Natural killer cell (primary cell): ENCODE results near the gene FSTL4. TPM values are rescaled to one million over a fixed set of nuclear protein-coding genes. Genes with fewer than 3 reads are reported as not detected.

ENCODE experiments used
- ATAC-seq, 3 donors: fragments of 150-1000 bp in 2 of 3; fragments of 200-7000 bp in 1 of 3; cut with Tn5 transposase; 1 replicate in 1 of 3; 2 replicates in 2 of 3; pipeline ENCODE4 v1.10.0; 2021; ENCODE audit warnings: mild to moderate bottlenecking in 2 of 3, moderate library complexity in 2 of 3
- DNase-seq, 2 donors: peaks; one replicate each; pipeline versions ENCODE4 v3.0.0 to v3.0.0-alpha.2; 2013 to 2021; ENCODE audit warnings: mixed read lengths in 1 of 2
- H3K27ac ChIP-seq: one replicate; pipeline ENCODE4 v1.5.1; 2013; ENCODE audit warnings: mild to moderate bottlenecking, low read length
- H3K27me3 ChIP-seq: one replicate; pipeline ENCODE4 v1.6.1; 2013; ENCODE audit warnings: low read length; ENCODE audit not compliant: control insufficient read depth, insufficient read depth
- H3K36me3 ChIP-seq: one replicate; pipeline ENCODE4 v1.6.1; 2013; ENCODE audit warnings: low read length; ENCODE audit not compliant: control insufficient read depth, insufficient read depth
- H3K4me1 ChIP-seq: one replicate; pipeline ENCODE4 v1.6.1; 2013; ENCODE audit warnings: low read length; ENCODE audit not compliant: control insufficient read depth, insufficient read depth
- H3K4me3 ChIP-seq: one replicate; pipeline ENCODE4 v1.5.1; 2013; ENCODE audit warnings: low read length
- H3K9me3 ChIP-seq: one replicate; pipeline ENCODE4 v1.6.1; 2013; ENCODE audit warnings: low read length; ENCODE audit not compliant: control insufficient read depth, insufficient read depth
- H3K27ac Mint-ChIP-seq, 2 donors: one replicate each; pipeline ENCODE4 v1.8.0; 2022; ENCODE audit warnings: mild to moderate bottlenecking in 2 of 2, mixed read lengths in 2 of 2, moderate library complexity in 1 of 2
- H3K27me3 Mint-ChIP-seq, 2 donors: one replicate each; pipeline ENCODE4 v1.8.0; 2022; ENCODE audit warnings: low read depth in 2 of 2, mixed read lengths in 2 of 2
- H3K36me3 Mint-ChIP-seq: one replicate; pipeline ENCODE4 v1.8.0; 2022; ENCODE audit warnings: mixed read lengths
- H3K4me1 Mint-ChIP-seq, 2 donors: one replicate each; pipeline ENCODE4 v1.8.0; 2022; ENCODE audit warnings: mixed read lengths in 2 of 2
- H3K4me3 Mint-ChIP-seq: one replicate; pipeline ENCODE4 v1.8.0; 2022; ENCODE audit warnings: mild to moderate bottlenecking, moderate library complexity, mixed read lengths
- H3K9me3 Mint-ChIP-seq, 2 donors: one replicate each; pipeline ENCODE4 v1.8.0; 2022; ENCODE audit warnings: mixed read lengths in 2 of 2
- WGBS: methylation state at CpG from one replicate; pipeline ENCODE4 v1.1.7; 2013; ENCODE audit warnings: missing lambda C conversion rate; ENCODE audit not compliant: insufficient coverage; 5-methylcytosine and 5-hydroxymethylcytosine counted together
- intact Hi-C: fragments of 100-400 bp; cut with micrococcal nuclease; formaldehyde crosslinking; loops from one replicate; pipeline ENCODE4 v1.14.2; 2022
- total RNA-seq, 4 donors: library from RNA; stranded (reverse); fragments of 120-200 nt in 1 of 4; gene quantifications; one replicate each; pipeline versions ENCODE4 v1.2.3 to v1.2.4, GENCODE V29; 2013 to 2022
- TF ChIP-seq, protein P1 (sequence below): fragments of 200-600 bp; IDR thresholded peaks from one replicate; pipeline ENCODE4 v1.8.0; 2022; ENCODE audit warnings: antibody characterized with exemption

Gene FSTL4
- total RNA-seq, 3 donors from 2014 or later (not counting 1 experiment from before 2014, with no cell fraction given) = 0.11 to 0.75 (median 0.55) TPM

DNA sequence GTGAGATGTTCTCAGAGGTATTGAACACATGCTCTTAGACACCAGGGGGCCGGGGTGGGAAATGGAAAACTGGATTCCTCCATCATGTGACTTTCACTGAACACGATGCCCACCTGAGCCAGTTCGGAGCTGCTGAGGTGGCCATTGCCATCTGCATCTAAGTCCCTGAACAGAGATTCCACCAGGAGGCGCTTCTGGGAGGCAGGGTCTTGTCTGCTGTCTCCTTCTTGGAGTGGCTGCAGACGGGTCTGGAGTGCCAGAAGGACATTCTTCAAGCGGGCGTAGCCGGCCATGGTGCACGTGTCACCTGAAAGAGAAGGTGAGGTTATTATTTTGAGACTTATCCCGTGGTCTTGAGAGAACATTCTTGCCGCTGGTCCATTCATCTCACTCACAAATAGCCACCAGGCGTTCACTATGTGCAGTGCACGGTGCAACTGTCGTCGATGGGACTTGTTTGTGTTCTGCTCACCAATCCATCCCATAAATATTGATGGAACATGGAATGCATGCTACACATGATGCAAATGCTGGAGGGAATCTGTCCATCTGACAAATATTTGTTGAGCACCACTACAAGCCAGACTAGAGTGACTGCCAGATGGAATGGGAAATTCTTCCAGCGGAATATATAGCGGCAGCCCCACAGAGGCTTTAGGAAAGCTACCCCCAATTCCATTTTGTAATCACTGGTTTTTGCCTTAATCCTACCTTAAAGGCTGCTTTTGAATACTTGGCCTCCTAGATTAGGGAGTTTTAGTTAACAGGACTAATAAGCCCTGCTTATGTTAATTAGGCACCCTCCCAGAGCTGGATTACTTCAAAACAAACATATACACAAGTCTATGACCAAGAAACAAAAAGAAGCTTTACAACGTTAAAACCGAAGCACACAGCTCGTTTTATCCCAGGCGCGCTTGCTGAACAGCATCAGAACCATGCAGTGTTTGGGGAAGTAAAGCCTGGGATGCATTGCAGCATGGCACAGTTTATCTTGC is 295.7 kb downstream of the FSTL4 start:
- TF ChIP-seq, protein P1, sequence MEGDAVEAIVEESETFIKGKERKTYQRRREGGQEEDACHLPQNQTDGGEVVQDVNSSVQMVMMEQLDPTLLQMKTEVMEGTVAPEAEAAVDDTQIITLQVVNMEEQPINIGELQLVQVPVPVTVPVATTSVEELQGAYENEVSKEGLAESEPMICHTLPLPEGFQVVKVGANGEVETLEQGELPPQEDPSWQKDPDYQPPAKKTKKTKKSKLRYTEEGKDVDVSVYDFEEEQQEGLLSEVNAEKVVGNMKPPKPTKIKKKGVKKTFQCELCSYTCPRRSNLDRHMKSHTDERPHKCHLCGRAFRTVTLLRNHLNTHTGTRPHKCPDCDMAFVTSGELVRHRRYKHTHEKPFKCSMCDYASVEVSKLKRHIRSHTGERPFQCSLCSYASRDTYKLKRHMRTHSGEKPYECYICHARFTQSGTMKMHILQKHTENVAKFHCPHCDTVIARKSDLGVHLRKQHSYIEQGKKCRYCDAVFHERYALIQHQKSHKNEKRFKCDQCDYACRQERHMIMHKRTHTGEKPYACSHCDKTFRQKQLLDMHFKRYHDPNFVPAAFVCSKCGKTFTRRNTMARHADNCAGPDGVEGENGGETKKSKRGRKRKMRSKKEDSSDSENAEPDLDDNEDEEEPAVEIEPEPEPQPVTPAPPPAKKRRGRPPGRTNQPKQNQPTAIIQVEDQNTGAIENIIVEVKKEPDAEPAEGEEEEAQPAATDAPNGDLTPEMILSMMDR = no peak
- DNase-seq (no peak), ATAC-seq (no peak)
- 90% methylated on average over 22 of the region's 22 CpGs for WGBS
- H3K4me3 ChIP-seq = no peak overlapping the region
- H3K36me3 ChIP-seq = no peaks in the 10 kb centered on the region
- no peaks in the 10 kb centered on the region for H3K9me3 ChIP-seq
- H3K4me1 Mint-ChIP-seq = no peaks in the 10 kb centered on the region
- no peaks in the 10 kb centered on the region for H3K9me3 Mint-ChIP-seq
- H3K27me3 Mint-ChIP-seq = peaks cover 0 to 8% of the 10 kb centered on the region in 2 donors
- H3K36me3 Mint-ChIP-seq = no peaks in the 10 kb centered on the region
- H3K4me1 ChIP-seq = no peaks in the 10 kb centered on the region
- H3K27me3 ChIP-seq = no peaks in the 10 kb centered on the region
- no peak overlapping the region for H3K4me3 Mint-ChIP-seq
- intact Hi-C loops = no loop called here
- H3K27ac ChIP-seq = no peak overlapping the region
- no peak overlapping the region for H3K27ac Mint-ChIP-seq

DNA sequence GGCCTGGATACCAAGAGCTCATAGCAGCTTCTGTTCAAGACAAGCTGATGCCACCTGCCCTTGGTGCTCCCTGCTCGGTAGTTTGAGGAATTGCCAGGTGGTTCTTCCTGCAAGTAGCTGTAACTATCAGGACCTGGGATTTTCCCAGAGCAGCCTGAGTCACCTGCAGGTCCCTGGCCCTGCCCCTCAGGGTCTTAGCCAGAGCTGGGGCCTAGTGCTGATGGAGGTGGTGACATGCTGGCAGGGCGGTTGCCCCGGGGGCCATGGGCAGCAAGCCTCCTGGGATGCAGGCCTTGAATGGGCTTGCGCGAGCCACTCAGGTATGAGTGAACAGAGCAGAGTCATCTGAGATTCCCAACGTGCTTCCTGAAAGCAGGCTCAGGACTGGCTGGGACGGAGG is 298.3 kb downstream of the FSTL4 start:
- H3K9me3 ChIP-seq = no peaks in the 10 kb centered on the region
- Mint-ChIP-seq H3K4me3 (no peak overlapping the region), H3K27me3 (peaks cover 0 to 8% of the 10 kb centered on the region in 2 donors), H3K9me3 (no peaks in the 10 kb centered on the region), H3K27ac (no peak overlapping the region), H3K4me1 (no peaks in the 10 kb centered on the region), H3K36me3 (no peaks in the 10 kb centered on the region)
- ATAC-seq = no peak
- no peak overlapping the region for H3K4me3 ChIP-seq
- H3K27ac ChIP-seq = no peak overlapping the region
- no peak for DNase-seq
- H3K4me1 ChIP-seq = no peaks in the 10 kb centered on the region
- H3K27me3 ChIP-seq = no peaks in the 10 kb centered on the region
- intact Hi-C loops = no loop called here
- 92% methylated on average over 7 of the region's 7 CpGs for WGBS
- TF ChIP-seq, protein P1 = no peak
- H3K36me3 ChIP-seq = no peaks in the 10 kb centered on the region

DNA sequence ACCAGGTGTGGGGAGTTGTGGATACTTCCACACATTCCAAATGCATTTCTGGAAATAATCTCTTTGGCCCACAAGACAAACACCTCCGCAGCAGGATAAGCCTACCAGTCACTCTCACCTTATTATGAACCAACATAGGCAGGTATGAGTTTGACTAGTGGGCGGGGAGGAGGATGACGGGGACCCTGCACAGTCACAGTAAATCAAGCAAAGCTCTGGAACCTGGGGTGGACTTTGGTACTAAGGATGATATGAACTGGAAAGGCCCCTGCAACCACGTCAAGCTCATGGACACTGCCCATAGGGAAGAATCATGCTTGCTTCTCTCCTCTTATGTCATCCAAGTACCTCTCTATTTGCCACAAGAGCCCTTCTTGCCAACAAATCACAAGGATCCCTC is 301.2 kb downstream of the FSTL4 start:
- H3K4me1 Mint-ChIP-seq = no peaks in the 10 kb centered on the region
- Histone ChIP-seq H3K4me3 (no peak overlapping the region), H3K27ac (no peak overlapping the region), H3K9me3 (no peaks in the 10 kb centered on the region), H3K4me1 (no peaks in the 10 kb centered on the region), H3K36me3 (no peaks in the 10 kb centered on the region), H3K27me3 (no peaks in the 10 kb centered on the region)
- intact Hi-C loops = no loop called here
- H3K4me3 Mint-ChIP-seq = no peak overlapping the region
- 81% methylated on average over 3 of the region's 4 CpGs for WGBS
- ATAC-seq (no peak), DNase-seq (no peak)
- H3K36me3 Mint-ChIP-seq = no peaks in the 10 kb centered on the region
- H3K27me3 Mint-ChIP-seq = peaks cover 0 to 8% of the 10 kb centered on the region in 2 donors
- TF ChIP-seq, protein P1 = no peak
- H3K9me3 Mint-ChIP-seq = no peaks in the 10 kb centered on the region
- no peak overlapping the region for H3K27ac Mint-ChIP-seq
